ENCODE results near the gene SMG1. TPM values are rescaled to one million over a fixed set of nuclear protein-coding genes. Genes with fewer than 3 reads are reported as not detected.

The SMG1 gene
- total RNA-seq, 1 donor from 2014 or later: 79.5 TPM

GRCh38 chr16:18855196-18855595, 71.0 kb downstream of the SMG1 start:
- H3K36me3 ChIP-seq: peaks cover 89% of the 10 kb centered on the region
- TF ChIP-seq CTCF (IDR thresholded peaks at IDR 0.05): no peak
- H3K4me3 ChIP-seq: no peak overlapping the region
- H3K27me3 ChIP-seq: no peaks in the 10 kb centered on the region
- no peaks in the 10 kb centered on the region for H3K9me3 ChIP-seq
- DNase-seq: no peak
- no peak for ATAC-seq
- no peak overlapping the region for H3K27ac ChIP-seq
- no peaks in the 10 kb centered on the region for H3K4me1 ChIP-seq
- intact Hi-C loops (cut with DNase I): no loop called here

GRCh38 chr16:18853694-18854093, 72.5 kb downstream of the SMG1 start:
- Histone ChIP-seq H3K9me3 (no peaks in the 10 kb centered on the region), H3K27ac (no peak overlapping the region), H3K27me3 (no peaks in the 10 kb centered on the region), H3K4me3 (no peak overlapping the region), H3K36me3 (peaks cover 96% of the 10 kb centered on the region), H3K4me1 (no peaks in the 10 kb centered on the region)
- DNase-seq (no peak), ATAC-seq (no peak)
- no peak for TF ChIP-seq CTCF (IDR thresholded peaks at IDR 0.05)
- intact Hi-C loops (cut with DNase I): no loop called here

- peaks cover 100% of the 10 kb centered on the region for H3K36me3 ChIP-seq
- no peak for TF ChIP-seq CTCF (IDR thresholded peaks at IDR 0.05)
Measured at GRCh38 chr16:18852647-18853046, 73.6 kb downstream of the SMG1 start.

GRCh38 chr16:18846416-18846815, 79.8 kb downstream of the SMG1 start:
- intact Hi-C loops (cut with DNase I): no loop called here
- no peak overlapping the region for H3K27ac ChIP-seq
- no peak overlapping the region for H3K4me3 ChIP-seq
- no peak for ATAC-seq
- H3K27me3 ChIP-seq: no peaks in the 10 kb centered on the region
- no peak for TF ChIP-seq CTCF (IDR thresholded peaks at IDR 0.05)
- no peaks in the 10 kb centered on the region for H3K4me1 ChIP-seq
- no peaks in the 10 kb centered on the region for H3K9me3 ChIP-seq
- peaks cover 96% of the 10 kb centered on the region for H3K36me3 ChIP-seq
- no peak for DNase-seq

More at GRCh38 chr16:18852647-18853046, 73.6 kb downstream of the SMG1 start:
- no peaks in the 10 kb centered on the region for H3K27me3 ChIP-seq
- H3K27ac ChIP-seq: no peak overlapping the region
- intact Hi-C loops (cut with DNase I): no loop called here
- ATAC-seq (no peak), DNase-seq (no peak)
- H3K4me3 ChIP-seq: no peak overlapping the region
- H3K4me1 ChIP-seq: no peaks in the 10 kb centered on the region
- no peaks in the 10 kb centered on the region for H3K9me3 ChIP-seq

- Histone ChIP-seq H3K9me3 (no peaks in the 10 kb centered on the region), H3K36me3 (peaks cover 92% of the 10 kb centered on the region), H3K27ac (no peak overlapping the region), H3K27me3 (no peaks in the 10 kb centered on the region), H3K4me3 (no peak overlapping the region), H3K4me1 (no peaks in the 10 kb centered on the region)
- intact Hi-C loops (cut with DNase I): no loop called here
- DNase-seq (no peak), ATAC-seq (no peak)
- TF ChIP-seq CTCF (IDR thresholded peaks at IDR 0.05): no peak
Measured at GRCh38 chr16:18842565-18842964, 83.6 kb downstream of the SMG1 start.
